CD4-positive, alpha-beta T cell (primary cell): ENCODE results near the gene NAT9. TPM values are rescaled to one million over a fixed set of nuclear protein-coding genes. Genes with fewer than 3 reads are reported as not detected.
A peak's percentile ranks its signal among the peaks of the same experiment; 100 is the strongest.

ENCODE experiments used
- ATAC-seq: fragments of 200-7000 bp; cut with Tn5 transposase; one replicate; pipeline ENCODE4 v1.10.0; 2022; ENCODE audit warnings: mild to moderate bottlenecking; ENCODE audit not compliant: poor library complexity
- CTCF ChIA-PET: fragments of 350-600 bp; sonication (Branson Sonifier 250); formaldehyde crosslinking; loops from one replicate; lab custom pipeline; 2021; ENCODE audit warnings: antibody characterized with exemption, inconsistent platforms; lab: Charles Lee
- POLR2A ChIA-PET: fragments of 350-600 bp; sonication (Branson Sonifier 250); formaldehyde crosslinking; loops from one replicate; lab custom pipeline; 2021; ENCODE audit warnings: antibody characterized with exemption, inconsistent platforms; lab: Charles Lee
- DNase-seq, 14 experiments: peaks; one replicate each; pipeline ENCODE4 v3.0.0-alpha.2; 2013 to 2020; ENCODE audit warnings: mixed read lengths in 2 of 14
- H3K27ac ChIP-seq, 2 donors: one replicate each; pipeline versions ENCODE4 v1.5.1 to v1.7.0; 2013; ENCODE audit warnings: low read length in 2 of 2, low read depth in 1 of 2, mild to moderate bottlenecking in 1 of 2
- H3K27me3 ChIP-seq, 2 experiments: 1 replicate in 1 of 2; 2 replicates in 1 of 2; pipeline versions ENCODE4 v1.6.1 to v1.7.0; 2013; ENCODE audit warnings: low read length in 2 of 2, control low read depth in 1 of 2, mild to moderate bottlenecking in 1 of 2, moderate library complexity in 1 of 2; ENCODE audit not compliant: insufficient read depth in 2 of 2, control insufficient read depth in 1 of 2
- H3K36me3 ChIP-seq: one replicate; pipeline ENCODE4 v1.6.1; 2013; ENCODE audit warnings: low read length, control low read depth; ENCODE audit not compliant: insufficient read depth
- H3K4me1 ChIP-seq: one replicate; pipeline ENCODE4 v1.6.1; 2013; ENCODE audit warnings: low read length, control low read depth; ENCODE audit not compliant: insufficient read depth
- H3K4me3 ChIP-seq: one replicate; pipeline ENCODE4 v1.5.1; 2013; ENCODE audit warnings: mild to moderate bottlenecking, low read length, moderate library complexity
- H3K9me3 ChIP-seq, 2 experiments: 1 replicate in 1 of 2; 2 replicates in 1 of 2; pipeline versions ENCODE4 v1.6.1 to v1.7.0; 2013; ENCODE audit warnings: low read length in 2 of 2, mild to moderate bottlenecking in 2 of 2, control low read depth in 1 of 2, moderate library complexity in 1 of 2; ENCODE audit not compliant: control insufficient read depth in 1 of 2, insufficient read depth in 1 of 2
- H3K27ac Mint-ChIP-seq: one replicate; pipeline ENCODE4 v1.8.0; 2020; ENCODE audit warnings: mixed read lengths
- H3K27me3 Mint-ChIP-seq: one replicate; pipeline ENCODE4 v1.8.0; 2021; ENCODE audit warnings: mixed read lengths
- H3K36me3 Mint-ChIP-seq: one replicate; pipeline ENCODE4 v1.8.0; 2021; ENCODE audit warnings: low read depth, mixed read lengths
- H3K4me1 Mint-ChIP-seq: one replicate; pipeline ENCODE4 v1.8.0; 2021; ENCODE audit warnings: low read depth, mixed read lengths
- H3K4me3 Mint-ChIP-seq: one replicate; pipeline ENCODE4 v1.8.0; 2020; ENCODE audit warnings: mild to moderate bottlenecking, mixed read lengths
- H3K9me3 Mint-ChIP-seq: one replicate; pipeline ENCODE4 v1.8.0; 2020; ENCODE audit warnings: mixed read lengths
- intact Hi-C, 2 experiments: fragments of 100-400 bp; cut with DNase I in 1 of 2; cut with micrococcal nuclease in 1 of 2; formaldehyde crosslinking; loops; one replicate each; pipeline versions ENCODE4 v1.15.1 to v1.9.0; 2023 to 2025; cut with DNase I, micrococcal nuclease
- total RNA-seq, 174 experiments: library from RNA in 2 of 174; stranded (reverse) in 2 of 174; gene quantifications; one replicate each; pipeline ENCODE4 v1.2.3 and lab custom pipeline; 2021 to 2026
- TF ChIP-seq, protein P1 (sequence below): fragments of 200-600 bp; IDR thresholded peaks from one replicate; pipeline ENCODE4 v1.8.0; 2022; ENCODE audit warnings: antibody characterized with exemption, mild to moderate bottlenecking

Gene NAT9
- total RNA-seq, 2 experiments from 2014 or later = 34.6 to 38.2 TPM

DNA sequence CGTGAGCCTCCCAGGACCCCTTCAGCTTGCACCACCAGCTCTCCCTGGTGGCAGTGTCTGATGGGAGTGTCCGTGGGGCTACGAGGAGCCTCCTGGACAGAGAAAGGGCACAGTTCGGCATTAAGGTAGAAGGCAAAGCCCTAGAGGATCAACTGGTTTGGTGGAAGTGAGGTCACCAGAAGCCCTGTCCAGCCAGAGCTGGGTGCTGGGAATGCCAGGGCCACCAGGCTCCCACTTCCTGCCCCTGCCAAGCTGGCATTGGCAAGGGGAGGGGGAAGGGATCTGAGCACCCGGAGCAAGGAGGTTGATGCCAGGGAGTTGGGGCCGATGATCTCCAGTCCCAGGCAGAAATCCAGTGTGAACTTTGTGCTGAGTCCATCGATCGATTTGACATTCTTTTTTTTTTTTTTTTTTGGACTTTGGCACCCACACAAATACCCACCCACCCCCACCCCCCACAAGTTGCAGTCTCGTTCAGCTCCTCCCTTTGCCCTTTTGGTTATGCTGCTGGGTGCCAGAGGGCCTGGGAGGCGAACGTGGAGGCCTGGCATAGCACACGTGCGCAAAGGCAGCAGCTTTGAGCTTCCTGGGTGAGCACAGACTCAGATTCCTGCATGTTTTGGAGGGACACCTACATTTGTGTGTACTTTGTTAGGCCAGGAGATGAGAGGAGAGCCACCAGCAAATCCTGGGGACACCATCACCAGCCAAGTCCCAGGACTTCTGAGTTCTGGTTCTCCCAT is 25.6 kb downstream of the NAT9 start:
- H3K36me3 ChIP-seq = peaks cover 30% of the 10 kb centered on the region
- TF ChIP-seq, protein P1, sequence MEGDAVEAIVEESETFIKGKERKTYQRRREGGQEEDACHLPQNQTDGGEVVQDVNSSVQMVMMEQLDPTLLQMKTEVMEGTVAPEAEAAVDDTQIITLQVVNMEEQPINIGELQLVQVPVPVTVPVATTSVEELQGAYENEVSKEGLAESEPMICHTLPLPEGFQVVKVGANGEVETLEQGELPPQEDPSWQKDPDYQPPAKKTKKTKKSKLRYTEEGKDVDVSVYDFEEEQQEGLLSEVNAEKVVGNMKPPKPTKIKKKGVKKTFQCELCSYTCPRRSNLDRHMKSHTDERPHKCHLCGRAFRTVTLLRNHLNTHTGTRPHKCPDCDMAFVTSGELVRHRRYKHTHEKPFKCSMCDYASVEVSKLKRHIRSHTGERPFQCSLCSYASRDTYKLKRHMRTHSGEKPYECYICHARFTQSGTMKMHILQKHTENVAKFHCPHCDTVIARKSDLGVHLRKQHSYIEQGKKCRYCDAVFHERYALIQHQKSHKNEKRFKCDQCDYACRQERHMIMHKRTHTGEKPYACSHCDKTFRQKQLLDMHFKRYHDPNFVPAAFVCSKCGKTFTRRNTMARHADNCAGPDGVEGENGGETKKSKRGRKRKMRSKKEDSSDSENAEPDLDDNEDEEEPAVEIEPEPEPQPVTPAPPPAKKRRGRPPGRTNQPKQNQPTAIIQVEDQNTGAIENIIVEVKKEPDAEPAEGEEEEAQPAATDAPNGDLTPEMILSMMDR = no peak
- peak overlapping the region; percentile 92 for H3K4me3 Mint-ChIP-seq
- H3K27me3 ChIP-seq = no peaks in the 10 kb centered on the region
- ATAC-seq (no peak), DNase-seq (peak in 1 of 14 experiments; percentile 38)
- no peaks in the 10 kb centered on the region for H3K9me3 Mint-ChIP-seq
- H3K4me1 ChIP-seq = peaks cover 74% of the 10 kb centered on the region
- H3K4me1 Mint-ChIP-seq = peaks cover 77% of the 10 kb centered on the region
- no peaks in the 10 kb centered on the region for H3K9me3 ChIP-seq
- peak overlapping the region; percentile 98 for H3K4me3 ChIP-seq
- intact Hi-C loops = loop anchor here in 1 of 2 experiments (1.0 kb wide), 1 partner anchor 26 kb away; the partner anchor contains the start of gene NAT9
- H3K36me3 Mint-ChIP-seq = peaks cover 48% of the 10 kb centered on the region
- no peaks in the 10 kb centered on the region for H3K27me3 Mint-ChIP-seq
- peak overlapping the region; percentile 42 to 84 for H3K27ac ChIP-seq
- POLR2A ChIA-PET = interaction anchor here (1.3 to 9.0 kb wide), 11 partner anchors 9 to 123 kb away, joined by 3 to 90 read pairs (median 17); partner anchors contain the start of genes FDXR, NAT9 and RAB37
- H3K27ac Mint-ChIP-seq = peak overlapping the region; percentile 94
- CTCF ChIA-PET = interaction anchor here (1.1 to 2.4 kb wide), 5 partner anchors 9 to 93 kb away, joined by 4 to 10 read pairs (median 7); partner anchors contain the start of gene RAB37

DNA sequence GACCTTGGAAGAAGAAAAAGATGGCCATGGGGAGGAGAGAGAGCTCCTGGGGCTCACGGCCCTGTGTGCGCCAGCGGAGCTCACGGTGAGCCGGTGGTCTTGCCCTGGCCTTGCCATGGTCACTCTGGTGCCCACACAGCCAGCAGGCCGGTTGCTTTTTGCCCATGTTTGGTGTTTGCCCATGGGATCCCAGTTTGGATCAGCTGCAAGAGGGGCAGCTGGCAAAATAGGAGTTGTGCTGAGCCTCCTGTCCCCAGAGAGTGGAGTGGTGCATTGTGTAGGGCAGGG is 26.2 kb downstream of the NAT9 start:
- H3K27ac ChIP-seq = peak overlapping the region; percentile 33 to 84
- H3K27me3 ChIP-seq = no peaks in the 10 kb centered on the region
- peak overlapping the region; percentile 98 for H3K4me3 ChIP-seq
- H3K4me1 ChIP-seq = peaks cover 74% of the 10 kb centered on the region
- Mint-ChIP-seq H3K4me1 (peaks cover 72% of the 10 kb centered on the region), H3K4me3 (peak overlapping the region; percentile 92), H3K36me3 (peaks cover 43% of the 10 kb centered on the region), H3K9me3 (no peaks in the 10 kb centered on the region), H3K27me3 (no peaks in the 10 kb centered on the region), H3K27ac (peak overlapping the region; percentile 94)
- H3K9me3 ChIP-seq = no peaks in the 10 kb centered on the region
- DNase-seq (no peak), ATAC-seq (no peak)
- POLR2A ChIA-PET = interaction anchor here (1.3 to 9.0 kb wide), 10 partner anchors 8 to 123 kb away, joined by 3 to 90 read pairs (median 18); partner anchors contain the start of genes FDXR, NAT9 and RAB37
- CTCF ChIA-PET = interaction anchor here (1.1 to 2.4 kb wide), 7 partner anchors 10 to 93 kb away, joined by 4 to 11 read pairs (median 7); partner anchors contain the start of gene RAB37
- intact Hi-C loops = loop anchor here in 1 of 2 experiments (1.0 kb wide), 1 partner anchor 26 kb away; the partner anchor contains the start of gene NAT9
- TF ChIP-seq, protein P1 = no peak
- peaks cover 25% of the 10 kb centered on the region for H3K36me3 ChIP-seq

DNA sequence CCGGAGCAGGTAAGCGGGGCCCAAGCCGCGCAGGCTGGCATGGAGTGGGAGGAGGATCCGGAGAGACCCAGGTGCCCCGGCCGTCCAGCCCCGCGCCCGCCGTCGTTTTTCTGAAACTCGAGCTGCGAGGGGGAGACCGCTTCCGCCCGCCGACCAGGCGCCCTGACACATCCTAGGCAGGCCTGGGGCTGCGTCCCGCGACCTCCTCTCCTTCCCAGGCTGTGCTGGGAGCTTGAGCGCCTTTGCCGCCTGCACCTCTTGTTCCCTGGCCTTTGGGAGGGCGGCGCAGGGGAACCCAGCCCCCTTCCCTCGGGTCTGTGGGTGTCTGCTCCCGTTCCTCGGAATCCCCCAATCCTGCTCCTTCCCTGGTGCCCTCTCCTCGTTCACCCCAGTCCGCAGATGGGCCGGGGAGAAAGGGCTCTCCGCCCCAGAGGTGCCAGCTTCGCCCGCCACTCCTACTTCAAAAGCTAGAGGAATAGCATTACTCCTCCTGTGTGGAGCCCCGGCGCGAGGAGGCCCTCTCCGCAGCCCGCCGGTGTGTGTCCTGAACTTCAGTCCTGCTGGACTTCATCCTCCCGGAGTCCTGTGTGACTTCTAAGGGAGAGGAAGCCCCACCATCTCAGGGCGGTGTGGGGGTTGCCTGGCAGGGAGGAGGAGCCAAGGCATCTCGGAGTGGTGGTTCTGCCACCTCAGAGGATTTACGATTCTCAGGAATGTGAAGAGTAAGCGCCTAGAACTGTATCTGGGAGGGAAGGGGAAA is 26.7 kb downstream of the NAT9 start:
- peak overlapping the region; percentile 98 for H3K4me3 ChIP-seq
- ATAC-seq = peak; percentile 3
- no peaks in the 10 kb centered on the region for H3K9me3 ChIP-seq
- ChIA-PET POLR2A (interaction anchor here (1.3 to 9.0 kb wide), 10 partner anchors 8 to 124 kb away, joined by 3 to 90 read pairs (median 18); partner anchors contain the start of genes FDXR, NAT9 and RAB37), CTCF (interaction anchor here (0.6 to 2.4 kb wide), 10 partner anchors 9 to 1432 kb away, joined by 3 to 11 read pairs (median 5); partner anchors contain the start of gene RAB37)
- Mint-ChIP-seq H3K4me1 (peaks cover 72% of the 10 kb centered on the region), H3K36me3 (peaks cover 37% of the 10 kb centered on the region), H3K4me3 (peak overlapping the region; percentile 92), H3K27ac (peak overlapping the region; percentile 94), H3K9me3 (no peaks in the 10 kb centered on the region), H3K27me3 (no peaks in the 10 kb centered on the region)
- TF ChIP-seq, protein P1 = no peak
- intact Hi-C loops = loop anchor here (1.0 to 5.0 kb wide), 5 partner anchors 13 to 433 kb away; partner anchors contain the start of genes NAT9 (in 1 of the 2) and SUMO2 (in 1 of the 2)
- H3K27ac ChIP-seq = peak overlapping the region; percentile 33 to 84
- peaks cover 20% of the 10 kb centered on the region for H3K36me3 ChIP-seq
- peak in 9 of 14 experiments; percentile 32 to 64 (median 46) for DNase-seq
- no peaks in the 10 kb centered on the region for H3K27me3 ChIP-seq
- H3K4me1 ChIP-seq = peaks cover 74% of the 10 kb centered on the region
